Type B pancreatic cell (in vitro differentiated cells): ENCODE measurements around the gene FGF8. TPM values are rescaled to one million over a fixed set of nuclear protein-coding genes. Genes with fewer than 3 reads are reported as not detected.
"Not testable (repeated sequence)": the region's sequence is repeated elsewhere in the genome, so short reads cannot be mapped to it uniquely, and the experiment has no call there.

Source experiments
- DNase-seq: peaks from one replicate; pipeline ENCODE4 v3.0.0; 2021; ENCODE audit warnings: mixed read lengths; ENCODE audit not compliant: unreplicated experiment; ENCODE audit errors: extremely low spot score
- H3K27ac Mint-ChIP-seq: 2 replicates; pipeline ENCODE4 v1.8.0; 2021; ENCODE audit warnings: mild to moderate bottlenecking, mixed read lengths
- H3K27me3 Mint-ChIP-seq: 2 replicates; pipeline ENCODE4 v1.8.0; 2021; ENCODE audit warnings: mixed read lengths
- H3K36me3 Mint-ChIP-seq: 2 replicates; pipeline ENCODE4 v1.8.0; 2021; ENCODE audit warnings: mixed read lengths
- H3K4me1 Mint-ChIP-seq: one replicate; pipeline ENCODE4 v1.8.0; 2021; ENCODE audit warnings: mixed read lengths; ENCODE audit not compliant: unreplicated experiment
- H3K4me3 Mint-ChIP-seq: 2 replicates; pipeline ENCODE4 v1.8.0; 2021; ENCODE audit warnings: mild to moderate bottlenecking, mixed read lengths
- H3K9me3 Mint-ChIP-seq: 2 replicates; pipeline ENCODE4 v1.8.0; 2021; ENCODE audit warnings: mixed read lengths
- CTCF ChIP-seq: fragments of 200-600 bp; sonication (generic); conservative IDR thresholded peaks from 2 replicates; pipeline ENCODE4 v1.5.0; 2021; ENCODE audit warnings: antibody characterized with exemption, mild to moderate bottlenecking
- total RNA-seq: library from RNA; stranded (reverse); gene quantifications from 2 replicates; pipeline ENCODE4 v1.2.1, GENCODE V29; 2021; ENCODE audit warnings: low replicate concordance

Gene FGF8
- total RNA-seq, 1 donor from 2014 or later = 3.8 TPM

GRCh38 chr10:101807158-101807557, 31.2 kb upstream of the FGF8 start:
- Mint-ChIP-seq H3K27me3 (no peaks in the 10 kb centered on the region), H3K4me3 (no peak overlapping the region), H3K9me3 (no peaks in the 10 kb centered on the region), H3K36me3 (peaks cover 15% of the 10 kb centered on the region), H3K27ac (no peak overlapping the region), H3K4me1 (no peaks in the 10 kb centered on the region)
- no peak for TF ChIP-seq CTCF
- no peak for DNase-seq

- Mint-ChIP-seq H3K27me3 (no peaks in the 10 kb centered on the region), H3K36me3 (peaks cover 33% of the 10 kb centered on the region), H3K27ac (no peak overlapping the region), H3K9me3 (no peaks in the 10 kb centered on the region), H3K4me1 (no peaks in the 10 kb centered on the region), H3K4me3 (no peak overlapping the region)
- no peak for TF ChIP-seq CTCF
- DNase-seq = no peak
Observed at GRCh38 chr10:101803511-101803910, 27.6 kb upstream of the FGF8 start.

GRCh38 chr10:101797403-101798059, 21.6 kb upstream of the FGF8 start:
- Mint-ChIP-seq H3K27ac (no peak overlapping the region), H3K36me3 (peaks cover 59% of the 10 kb centered on the region), H3K27me3 (no peaks in the 10 kb centered on the region)

GRCh38 chr10:101793526-101793925, 17.6 kb upstream of the FGF8 start:
- no peak overlapping the region for H3K27ac Mint-ChIP-seq
- no peak for TF ChIP-seq CTCF
- no peaks in the 10 kb centered on the region for H3K4me1 Mint-ChIP-seq
- no peaks in the 10 kb centered on the region for H3K9me3 Mint-ChIP-seq
- H3K36me3 Mint-ChIP-seq = peaks cover 45% of the 10 kb centered on the region
- H3K4me3 Mint-ChIP-seq = no peak overlapping the region
- H3K27me3 Mint-ChIP-seq = no peaks in the 10 kb centered on the region
- no peak for DNase-seq

More at GRCh38 chr10:101797403-101798059, 21.6 kb upstream of the FGF8 start:
- DNase-seq = no peak
- H3K4me3 Mint-ChIP-seq = no peak overlapping the region
- TF ChIP-seq CTCF = no peak
- H3K4me1 Mint-ChIP-seq = no peaks in the 10 kb centered on the region
- H3K9me3 Mint-ChIP-seq = no peaks in the 10 kb centered on the region

GRCh38 chr10:101789686-101790085, 13.8 kb upstream of the FGF8 start:
- Mint-ChIP-seq H3K27ac (no peak overlapping the region), H3K36me3 (peaks cover 37% of the 10 kb centered on the region), H3K9me3 (no peaks in the 10 kb centered on the region), H3K4me1 (peaks cover 2% of the 10 kb centered on the region), H3K27me3 (no peaks in the 10 kb centered on the region), H3K4me3 (no peak overlapping the region)
- TF ChIP-seq CTCF = no peak
- no peak for DNase-seq

GRCh38 chr10:101789231-101789630, 13.3 kb upstream of the FGF8 start:
- H3K9me3 Mint-ChIP-seq, DNase-seq, H3K27ac Mint-ChIP-seq, H3K4me3 Mint-ChIP-seq, H3K27me3 Mint-ChIP-seq, H3K4me1 Mint-ChIP-seq: not testable (repeated sequence)
- H3K36me3 Mint-ChIP-seq = peaks cover 34% of the 10 kb centered on the region
